Neuronal stem cell (in vitro differentiated cells): ENCODE results near the gene ORM2.

ENCODE experiments used
- DNase-seq: peaks from one replicate; pipeline ENCODE4 v3.0.0-alpha.2; 2013; ENCODE audit warnings: low spot score
- H2AFZ ChIP-seq: one replicate; pipeline ENCODE4 v1.6.1; 2013; ENCODE audit warnings: mild to moderate bottlenecking, low read length, inconsistent platforms
- H2AK5ac ChIP-seq: 2 replicates; pipeline ENCODE4 v1.6.1; 2013; ENCODE audit warnings: low read depth, mild to moderate bottlenecking, inconsistent platforms, low read length, moderate library complexity, mixed read lengths
- H2BK120ac ChIP-seq: 2 replicates; pipeline ENCODE4 v1.6.1; 2013; ENCODE audit warnings: low read depth, mild to moderate bottlenecking, inconsistent platforms, low read length, moderate library complexity, mixed read lengths
- H2BK12ac ChIP-seq: one replicate; pipeline ENCODE4 v1.6.1; 2013; ENCODE audit warnings: low read length, inconsistent platforms
- H2BK15ac ChIP-seq: 2 replicates; pipeline ENCODE4 v1.6.1; 2013; ENCODE audit warnings: mild to moderate bottlenecking, low read length, inconsistent platforms, mixed read lengths
- H2BK5ac ChIP-seq: one replicate; pipeline ENCODE4 v1.6.1; 2013; ENCODE audit warnings: inconsistent platforms, mild to moderate bottlenecking, low read length, moderate library complexity
- H3K14ac ChIP-seq: one replicate; pipeline ENCODE4 v1.6.1; 2013; ENCODE audit warnings: low read length, inconsistent platforms
- H3K18ac ChIP-seq: 2 replicates; pipeline ENCODE4 v1.6.1; 2013; ENCODE audit warnings: low read length, inconsistent platforms
- H3K23ac ChIP-seq: 2 replicates; pipeline ENCODE4 v1.6.1; 2013; ENCODE audit warnings: low read depth, mild to moderate bottlenecking, mixed read lengths, low read length, inconsistent platforms; ENCODE audit not compliant: poor library complexity
- H3K27ac ChIP-seq: replicated peaks from 3 replicates; pipeline ENCODE4 v1.5.1; 2013; ENCODE audit warnings: low read length, inconsistent platforms
- H3K27me3 ChIP-seq, 3 experiments: 2 replicates each; pipeline ENCODE4 v1.6.1; 2013; ENCODE audit warnings: low read length in 3 of 3, mild to moderate bottlenecking in 2 of 3, inconsistent platforms in 1 of 3, low read depth in 1 of 3, mixed read lengths in 1 of 3, moderate library complexity in 1 of 3; ENCODE audit not compliant: control insufficient read depth in 3 of 3, insufficient read depth in 3 of 3
- H3K36me3 ChIP-seq, 2 donors: replicated peaks in 1 of 2; 2 replicates each; pipeline ENCODE4 v1.6.1; 2013; ENCODE audit warnings: low read length in 2 of 2; ENCODE audit not compliant: control insufficient read depth in 2 of 2, insufficient read depth in 2 of 2
- H3K4ac ChIP-seq: 2 replicates; pipeline ENCODE4 v1.6.1; 2013; ENCODE audit warnings: inconsistent platforms, mild to moderate bottlenecking, low read length, moderate library complexity
- H3K4me1 ChIP-seq, 2 donors: 1 replicate in 1 of 2; 2 replicates in 1 of 2; pipeline ENCODE4 v1.6.1; 2013; ENCODE audit warnings: low read length in 2 of 2, low read depth in 1 of 2; ENCODE audit not compliant: control insufficient read depth in 2 of 2, insufficient read depth in 1 of 2
- H3K4me2 ChIP-seq: one replicate; pipeline ENCODE4 v1.6.1; 2013; ENCODE audit warnings: mild to moderate bottlenecking, low read length, inconsistent platforms; ENCODE audit not compliant: insufficient read depth, poor library complexity, severe bottlenecking
- H3K4me3 ChIP-seq, 2 donors: 2 replicates each; pipeline ENCODE4 v1.5.1; 2013; ENCODE audit warnings: low read length in 2 of 2, mild to moderate bottlenecking in 2 of 2, inconsistent platforms in 1 of 2, moderate library complexity in 1 of 2
- H3K79me1 ChIP-seq: one replicate; pipeline ENCODE4 v1.6.1; 2013; ENCODE audit warnings: low read depth, mild to moderate bottlenecking, inconsistent platforms, low read length, moderate library complexity
- H3K9ac ChIP-seq: one replicate; pipeline ENCODE4 v1.6.1; 2013; ENCODE audit warnings: mild to moderate bottlenecking, low read depth, low read length, inconsistent platforms; ENCODE audit not compliant: poor library complexity
- H3K9me3 ChIP-seq, 2 donors: replicated peaks in 1 of 2; 2 replicates each; pipeline versions ENCODE3 to v1.6.1; 2013; ENCODE audit warnings: low read length in 2 of 2, mild to moderate bottlenecking in 2 of 2, inconsistent platforms in 1 of 2, low read depth in 1 of 2, mixed read lengths in 1 of 2, moderate library complexity in 1 of 2; ENCODE audit not compliant: control insufficient read depth in 2 of 2, insufficient read depth in 1 of 2
- H4K8ac ChIP-seq: one replicate; pipeline ENCODE4 v1.6.1; 2013; ENCODE audit warnings: low read depth, mild to moderate bottlenecking, inconsistent platforms, low read length, moderate library complexity
- H4K91ac ChIP-seq: one replicate; pipeline ENCODE4 v1.6.1; 2013; ENCODE audit warnings: low read length, low read depth, mild to moderate bottlenecking, inconsistent platforms; ENCODE audit not compliant: poor library complexity
- WGBS, 2 donors: extraction: QIAGEN DNeasy Blood & Tissue Kit; methylation state at CpG; one replicate each; pipeline ENCODE4 v1.1.7; 2013; ENCODE audit warnings: missing lambda C conversion rate in 2 of 2, mixed read lengths in 1 of 2; ENCODE audit not compliant: insufficient read length in 2 of 2, insufficient replicate concordance in 1 of 2; ENCODE audit errors: extremely low coverage in 2 of 2; 5-methylcytosine and 5-hydroxymethylcytosine counted together

The ORM2 gene

GRCh38 chr9:114359801-114360200 is 30.1 kb downstream of the ORM2 start:
- Histone ChIP-seq H3K23ac (no peak overlapping the region), H2BK15ac (no peak overlapping the region), H2BK120ac (no peak overlapping the region), H3K79me1 (no peaks in the 10 kb centered on the region), H3K27ac (no peak overlapping the region), H3K4ac (no peak overlapping the region), H3K4me3 (peak overlapping the region in 1 of 2 donors; percentile 26), H3K4me2 (no peak overlapping the region), H3K18ac (no peak overlapping the region), H3K27me3 (no peaks in the 10 kb centered on the region), H2BK5ac (no peak overlapping the region), H3K9me3 (no peaks in the 10 kb centered on the region), H3K14ac (no peak overlapping the region), H3K9ac (no peak overlapping the region), H2BK12ac (no peak overlapping the region), H4K91ac (no peak overlapping the region), H2AFZ (no peak overlapping the region), H4K8ac (no peak overlapping the region), H3K4me1 (no peaks in the 10 kb centered on the region), H3K36me3 (peaks cover 28 to 79% of the 10 kb centered on the region in 2 donors), H2AK5ac (no peak overlapping the region)
- no CpG with 5 or more reads among the region's 7 CpGs for WGBS, 2 donors
- no peak for DNase-seq

GRCh38 chr9:114361542-114361941 is 31.9 kb downstream of the ORM2 start:
- Histone ChIP-seq H4K91ac (no peak overlapping the region), H4K8ac (no peak overlapping the region), H3K4me1 (no peaks in the 10 kb centered on the region), H3K23ac (no peak overlapping the region), H3K4ac (no peak overlapping the region), H3K4me2 (no peak overlapping the region), H3K9me3 (no peaks in the 10 kb centered on the region), H3K27ac (no peak overlapping the region), H3K27me3 (no peaks in the 10 kb centered on the region), H2BK5ac (no peak overlapping the region), H3K14ac (no peak overlapping the region), H2BK15ac (no peak overlapping the region), H3K4me3 (no peak overlapping the region), H3K36me3 (peaks cover 23 to 69% of the 10 kb centered on the region in 2 donors), H3K79me1 (no peaks in the 10 kb centered on the region), H3K18ac (no peak overlapping the region), H2BK12ac (no peak overlapping the region), H2AK5ac (no peak overlapping the region), H2BK120ac (no peak overlapping the region), H2AFZ (no peak overlapping the region), H3K9ac (no peak overlapping the region)
- DNase-seq = no peak
- WGBS, 2 donors = no CpG with 5 or more reads among the region's 7 CpGs

- Histone ChIP-seq H3K14ac (no peak overlapping the region), H2BK120ac (no peak overlapping the region), H2BK15ac (no peak overlapping the region), H2AK5ac (no peak overlapping the region), H3K27ac (no peak overlapping the region), H3K18ac (no peak overlapping the region), H3K4ac (no peak overlapping the region), H4K91ac (no peak overlapping the region), H2BK12ac (no peak overlapping the region), H2BK5ac (no peak overlapping the region), H3K4me3 (no peak overlapping the region), H3K79me1 (no peaks in the 10 kb centered on the region), H2AFZ (no peak overlapping the region), H3K9ac (no peak overlapping the region), H3K36me3 (peaks cover 21 to 66% of the 10 kb centered on the region in 2 donors), H3K9me3 (no peaks in the 10 kb centered on the region), H3K4me1 (no peaks in the 10 kb centered on the region), H4K8ac (no peak overlapping the region), H3K23ac (no peak overlapping the region), H3K27me3 (no peaks in the 10 kb centered on the region), H3K4me2 (no peak overlapping the region)
- no peak for DNase-seq
- WGBS, 2 donors = no CpG with 5 or more reads among the region's 12 CpGs
Observed at GRCh38 chr9:114362394-114362793, 32.7 kb downstream of the ORM2 start.

- H3K4ac ChIP-seq = no peak overlapping the region
- no peak overlapping the region for H3K4me3 ChIP-seq
- H2BK120ac ChIP-seq = no peak overlapping the region
- H3K9ac ChIP-seq = no peak overlapping the region
- DNase-seq = no peak
- H3K4me1 ChIP-seq = no peaks in the 10 kb centered on the region
- no peaks in the 10 kb centered on the region for H3K79me1 ChIP-seq
- H3K9me3 ChIP-seq = no peaks in the 10 kb centered on the region
- H3K4me2 ChIP-seq = no peak overlapping the region
- H3K36me3 ChIP-seq = peaks cover 25 to 65% of the 10 kb centered on the region in 2 donors
- no peak overlapping the region for H3K23ac ChIP-seq
- H2BK12ac ChIP-seq = no peak overlapping the region
- no peak overlapping the region for H4K91ac ChIP-seq
- no peak overlapping the region for H2BK15ac ChIP-seq
- no peak overlapping the region for H2BK5ac ChIP-seq
- H2AK5ac ChIP-seq = no peak overlapping the region
- no peak overlapping the region for H3K27ac ChIP-seq
- no peak overlapping the region for H3K18ac ChIP-seq
- no peak overlapping the region for H4K8ac ChIP-seq
- WGBS, 2 donors = no CpG with 5 or more reads among the region's 2 CpGs
- no peak overlapping the region for H2AFZ ChIP-seq
- no peak overlapping the region for H3K14ac ChIP-seq
- H3K27me3 ChIP-seq = no peaks in the 10 kb centered on the region
Observed at GRCh38 chr9:114363424-114363823, 33.8 kb downstream of the ORM2 start.
